HG03354 (cell line): ENCODE data around the gene ZNF592.

Experiments used
- ATAC-seq: cut with Tn5 transposase; IDR thresholded peaks from one replicate; pipeline ENCODE4 v1.9.1; 2021; ENCODE audit warnings: mild to moderate bottlenecking; ENCODE audit not compliant: unreplicated experiment, poor library complexity, severe bottlenecking

ZNF592 gene

DNA sequence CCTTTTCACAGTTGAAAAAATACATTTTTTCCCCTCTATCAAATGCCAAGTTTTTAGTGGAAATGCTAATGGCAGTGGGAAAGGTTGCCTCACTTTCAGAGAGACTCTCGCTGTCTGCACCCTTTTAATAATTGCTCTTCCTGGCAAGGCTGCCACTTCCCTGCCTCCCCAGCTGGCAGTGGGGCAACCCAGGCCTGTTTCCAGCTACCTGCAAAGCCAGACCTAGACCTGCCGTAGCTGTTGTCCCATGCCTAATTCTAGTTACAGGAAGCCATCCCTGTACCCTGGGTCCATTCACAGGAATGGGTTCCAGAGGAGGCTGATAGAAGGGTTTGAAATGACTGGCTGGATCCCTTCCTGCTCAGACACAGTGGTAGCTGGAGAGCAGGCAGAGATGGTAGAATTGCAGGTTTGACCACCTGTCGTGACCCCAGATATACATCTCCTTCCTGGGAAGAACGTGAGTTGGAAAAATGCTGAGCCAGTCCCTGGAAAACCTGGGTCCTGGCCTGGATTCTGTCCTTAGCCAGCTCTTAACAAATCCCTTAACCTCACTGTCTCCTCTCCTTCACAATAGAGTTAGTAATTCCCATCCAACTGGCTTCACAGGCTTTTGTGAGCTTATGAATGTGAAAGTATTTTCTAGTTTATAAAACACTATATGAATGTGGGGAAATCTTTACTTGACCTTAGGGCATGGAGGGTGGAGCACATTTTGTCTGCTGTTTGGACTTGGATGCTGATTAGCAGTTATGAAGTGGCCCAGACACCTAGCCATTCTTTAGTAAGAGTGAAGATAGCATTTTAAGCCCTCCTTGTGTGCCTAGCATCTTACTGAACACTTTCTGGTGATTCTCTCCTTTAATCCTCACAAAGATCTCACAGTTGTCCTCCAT, 55.9 kb downstream of the ZNF592 start:
- no peak for ATAC-seq

GRCh38 chr15:84805221-84805620, 56.8 kb downstream of the ZNF592 start:
- ATAC-seq, result no peak

DNA sequence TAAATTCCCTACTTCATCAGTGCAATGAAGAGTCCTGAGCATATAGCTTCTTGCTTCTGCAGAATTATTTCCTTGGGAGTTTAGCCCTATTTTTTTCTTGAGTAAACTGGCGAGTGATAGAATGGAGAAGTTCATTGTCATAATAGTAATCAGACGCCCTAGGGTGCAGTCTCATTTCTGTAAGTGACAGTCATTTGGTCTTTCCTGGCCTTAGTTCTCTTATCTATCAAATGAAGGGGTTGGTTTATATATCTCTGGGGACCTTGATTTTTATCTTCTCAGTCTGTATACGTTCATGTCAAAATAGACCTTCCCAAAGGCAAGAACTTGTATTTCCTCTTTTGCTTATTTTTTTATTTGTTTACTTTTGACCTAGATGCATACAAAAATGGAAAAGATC, 58.8 kb downstream of the ZNF592 start:
- ATAC-seq, result no peak

- no peak for ATAC-seq
Observed at GRCh38 chr15:84810073-84810840, 61.9 kb downstream of the ZNF592 start.

- no peak for ATAC-seq
Observed at GRCh38 chr15:84811151-84811550, 62.8 kb downstream of the ZNF592 start.

DNA sequence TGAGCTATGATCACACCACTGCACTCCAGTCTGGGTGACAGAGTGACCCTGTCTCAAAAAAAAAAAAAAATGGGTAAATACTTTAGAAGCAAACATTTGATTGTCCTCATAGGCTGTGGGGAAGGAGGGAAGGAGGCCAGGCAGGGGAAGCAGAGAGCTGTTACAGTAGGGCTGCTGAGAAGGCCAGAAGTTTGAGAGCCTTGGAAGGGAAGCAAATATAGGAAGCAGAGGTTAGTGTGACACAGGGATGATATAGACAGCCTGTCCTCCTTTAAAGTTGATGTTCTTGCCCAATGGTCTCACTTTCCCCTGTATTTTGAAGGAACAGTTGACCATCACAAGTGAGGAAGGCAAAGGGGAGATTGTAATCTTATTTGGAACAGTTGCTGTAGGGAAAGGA, 63.4 kb downstream of the ZNF592 start:
- ATAC-seq, result no peak

DNA sequence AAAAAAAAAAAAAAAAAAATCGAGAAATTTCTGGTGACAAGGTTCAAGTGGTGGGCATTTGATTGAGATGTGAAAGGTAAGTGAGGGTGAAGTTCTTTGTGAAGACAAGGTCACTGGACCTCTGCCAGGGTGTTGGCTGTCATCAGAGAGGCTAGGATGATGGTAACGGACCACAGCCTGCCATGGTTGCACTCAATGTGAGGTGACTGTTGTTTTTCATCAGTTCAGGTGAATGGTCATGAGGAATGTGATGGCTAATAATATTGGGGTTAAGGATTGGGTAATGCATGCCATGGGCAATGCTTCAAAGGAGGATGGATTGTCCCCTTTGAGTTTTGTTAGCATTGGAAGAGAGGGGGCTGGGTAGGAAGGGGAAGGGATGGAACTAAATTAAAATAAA, 64.5 kb downstream of the ZNF592 start:
- no peak for ATAC-seq

DNA sequence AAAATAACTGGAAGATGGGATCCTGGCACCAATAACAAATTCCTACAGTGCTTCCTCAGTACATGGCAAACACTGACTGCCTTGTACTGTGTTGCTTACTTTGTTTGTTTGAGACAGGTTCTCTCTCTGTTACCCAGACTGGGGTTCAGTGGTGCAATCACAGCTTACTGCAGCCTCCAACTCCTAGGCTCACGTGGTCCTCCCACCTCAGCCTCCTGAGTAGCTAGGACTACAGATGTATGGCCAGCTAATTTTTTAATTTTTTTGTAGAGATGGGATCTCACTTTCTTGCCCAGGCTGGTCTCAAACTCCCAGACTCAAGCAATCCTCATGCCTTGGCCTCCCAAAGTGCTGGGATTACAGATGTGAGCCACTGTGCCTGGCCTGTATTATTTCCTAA, 65.0 kb downstream of the ZNF592 start:
- no peak for ATAC-seq

- ATAC-seq, result no peak
Observed at GRCh38 chr15:84813931-84814330, 65.5 kb downstream of the ZNF592 start.

- ATAC-seq, result no peak
Observed at GRCh38 chr15:84814916-84815315, 66.5 kb downstream of the ZNF592 start.

DNA sequence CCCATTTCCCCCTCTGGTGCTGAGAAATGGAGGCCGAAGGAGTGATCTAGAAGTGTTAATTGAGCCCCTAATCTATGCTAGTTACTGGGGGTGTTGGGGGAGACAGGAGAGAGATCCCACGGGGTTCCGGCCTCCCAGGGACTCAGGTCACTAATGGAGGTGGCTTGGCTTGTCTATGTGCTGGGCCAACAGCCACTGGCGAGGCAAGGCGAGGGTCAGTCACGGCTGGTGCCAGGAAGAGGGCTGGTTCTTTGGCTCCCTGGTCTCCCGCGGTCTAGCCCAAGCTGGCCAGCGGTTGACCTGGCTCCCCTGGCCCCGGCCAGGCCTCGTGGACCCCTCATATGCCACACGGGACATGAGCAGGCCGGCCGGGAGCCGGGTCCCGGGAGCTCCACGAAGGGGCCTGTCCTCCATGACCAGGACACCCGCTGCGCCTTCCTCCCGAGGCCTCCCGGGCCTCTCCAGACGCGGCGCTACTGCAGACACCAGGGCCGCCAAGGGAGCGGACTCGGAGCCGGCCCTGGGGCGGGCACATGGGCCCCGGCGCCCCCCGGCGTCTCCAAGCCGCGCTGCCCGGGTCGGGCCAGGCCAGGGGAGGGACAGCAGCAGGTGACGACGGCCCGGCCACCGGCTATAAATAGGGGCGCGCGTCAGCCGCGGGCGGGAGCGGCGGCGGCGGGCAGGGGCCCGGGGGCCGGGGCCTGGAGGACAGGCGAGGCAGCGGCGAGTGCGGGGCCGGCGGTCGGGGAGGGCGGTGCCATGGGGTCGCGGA, 68.5 kb downstream of the ZNF592 start, which contains the start of gene ALPK3:
Gene ALPK3, plus strand, starts transcription at position 663 of the 772 bp plus-strand sequence. Its CDS starts 97 bp downstream, at position 760.
- ATAC-seq, result no peak

- no peak for ATAC-seq
Observed at GRCh38 chr15:84817466-84818081, 69.2 kb downstream of the ZNF592 start.

DNA sequence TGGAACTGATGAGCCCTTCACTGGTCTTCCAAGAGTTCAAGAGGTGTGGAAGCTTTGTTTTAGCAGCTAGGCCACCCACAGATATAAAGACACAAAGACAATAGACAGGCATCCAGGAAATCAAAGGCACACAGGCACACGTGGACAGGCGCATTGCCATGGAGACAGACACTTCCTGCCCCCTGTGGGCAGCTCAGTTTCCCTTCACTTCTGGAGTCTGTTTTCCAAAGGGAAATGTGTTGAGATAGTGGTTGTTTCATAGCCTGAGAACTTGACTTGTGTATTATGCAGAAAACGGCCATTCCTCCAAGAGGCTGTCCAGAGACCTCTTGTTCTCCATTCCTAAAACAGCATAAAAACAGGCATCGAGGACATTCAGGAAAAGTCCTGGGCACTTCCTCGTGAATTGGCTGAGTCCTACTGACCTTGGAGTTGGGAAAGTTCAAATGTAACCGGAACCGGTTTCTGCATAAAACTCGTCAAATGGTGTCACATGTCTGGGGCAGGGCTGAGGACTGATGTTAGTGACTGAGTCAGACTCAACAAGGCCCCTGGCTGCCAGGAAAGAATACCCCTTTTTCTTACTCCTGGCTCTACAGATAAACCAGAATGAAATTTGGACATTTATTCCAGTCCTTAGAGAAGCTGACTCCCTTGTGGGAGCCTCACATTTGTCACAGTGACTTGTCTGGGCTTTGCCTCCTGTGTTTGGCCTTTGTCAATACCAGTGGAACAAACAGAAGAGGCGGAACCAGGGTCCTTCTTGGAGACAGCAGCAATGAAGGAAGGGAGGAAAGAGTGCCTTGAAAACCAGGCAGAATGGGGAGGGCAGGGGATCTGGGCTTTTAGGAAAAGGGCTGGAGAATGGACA, 70.1 kb downstream of the ZNF592 start:
- ATAC-seq, result no peak

- ATAC-seq, result no peak
Observed at GRCh38 chr15:84819291-84819768, 70.9 kb downstream of the ZNF592 start.

DNA sequence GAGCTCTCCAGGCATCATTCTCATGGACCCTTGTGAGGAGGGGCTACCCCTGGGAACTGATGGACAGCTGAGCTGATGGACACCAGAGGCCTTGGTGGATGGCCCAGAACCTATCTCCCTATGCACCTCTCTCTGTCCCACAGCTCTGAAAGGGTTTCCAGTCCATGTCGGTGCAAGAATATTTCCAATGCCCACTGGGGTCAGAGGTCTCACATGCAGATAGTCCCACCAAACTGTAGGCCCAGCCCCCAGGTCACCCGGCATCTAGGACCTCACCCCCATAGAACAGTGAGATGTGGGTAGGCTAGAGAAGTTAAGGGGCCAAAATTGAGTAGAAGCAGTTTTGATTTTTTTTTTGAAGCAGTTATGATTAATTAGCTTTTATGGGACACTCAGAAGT, 71.4 kb downstream of the ZNF592 start:
- ATAC-seq, result no peak

DNA sequence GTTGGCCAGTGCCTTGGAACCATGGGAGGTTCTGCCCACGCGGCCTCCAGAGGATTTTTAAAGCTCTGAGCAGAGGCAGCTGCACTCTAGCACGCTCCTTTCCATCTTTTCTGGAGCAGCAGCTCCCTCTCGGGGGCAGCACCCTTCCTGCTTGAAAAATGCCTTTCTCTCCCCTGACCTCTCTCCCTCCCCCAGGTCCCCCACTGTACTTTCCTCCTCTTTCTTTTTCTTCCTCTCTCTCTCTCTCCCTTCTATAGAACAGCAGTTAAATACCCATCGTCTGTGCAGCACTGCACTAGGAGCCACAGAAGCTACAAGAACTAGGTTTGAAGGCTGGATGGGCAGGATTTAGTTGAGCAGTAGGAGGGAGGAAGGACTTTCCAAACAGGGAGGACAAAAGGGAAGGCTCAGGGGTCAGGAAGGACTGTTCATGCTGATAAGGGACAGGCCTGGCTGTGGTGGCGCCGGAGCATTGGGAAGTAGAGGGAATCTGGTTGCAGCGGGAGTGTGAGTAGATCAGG, 73.2 kb downstream of the ZNF592 start:
- no peak for ATAC-seq

DNA sequence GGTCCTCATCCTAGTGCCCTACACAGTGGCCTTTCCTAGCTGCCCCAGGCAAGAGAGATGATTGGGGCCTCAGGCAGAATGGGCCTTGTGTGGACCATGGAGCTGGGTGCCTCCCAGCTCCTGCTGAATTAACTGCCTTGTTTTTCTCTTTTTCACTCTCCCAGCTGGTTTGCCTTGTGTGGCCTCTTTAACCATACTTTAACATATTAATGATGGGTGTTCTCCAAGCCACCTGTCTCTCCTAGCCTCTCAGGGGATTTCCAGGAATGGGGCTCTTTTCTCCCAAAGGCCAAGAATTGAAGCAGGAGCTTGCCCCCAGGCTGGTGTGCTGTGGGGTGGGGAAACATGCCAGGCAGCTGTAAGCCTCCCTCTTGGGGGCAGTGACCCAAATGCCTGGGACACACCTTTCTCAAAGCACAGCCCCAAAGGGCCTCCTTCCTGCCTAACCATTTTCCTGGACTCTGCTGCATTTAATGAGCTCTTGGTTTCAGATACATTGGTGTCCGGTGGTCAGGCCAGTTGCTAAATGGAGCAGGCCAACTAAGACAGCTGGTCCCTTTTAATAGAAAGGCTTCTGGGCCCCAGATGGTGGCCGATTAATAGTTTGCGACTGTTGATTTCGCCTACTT, 74.4 kb downstream of the ZNF592 start:
- ATAC-seq, result no peak

DNA sequence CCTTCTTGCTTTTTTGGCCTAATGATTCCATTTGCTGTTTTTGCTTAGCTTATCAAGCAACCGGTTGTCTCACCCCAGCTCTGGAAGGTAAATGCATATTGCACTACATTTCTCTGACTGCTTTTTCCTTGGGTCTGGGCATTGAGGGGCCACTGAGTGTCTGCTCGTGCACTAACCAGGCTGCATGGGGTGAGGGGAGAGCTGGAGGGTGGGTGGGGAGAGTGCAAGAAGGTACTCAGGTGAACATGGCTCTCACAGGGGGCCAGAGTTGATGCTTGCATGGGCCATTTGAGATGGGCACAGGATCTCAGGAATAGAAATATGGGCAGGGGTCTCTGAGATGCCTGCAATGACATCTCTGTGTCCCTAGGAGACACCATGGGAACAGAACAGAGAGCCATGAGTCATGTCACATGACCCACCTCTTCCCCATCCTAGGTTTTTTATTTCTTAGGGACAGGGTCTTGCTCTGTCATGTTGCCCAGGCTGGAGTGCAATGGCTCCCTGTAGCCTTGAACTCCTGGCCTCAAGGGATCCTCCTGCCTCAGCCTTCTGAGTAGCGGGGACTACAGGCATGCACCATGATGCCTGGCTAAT, 75.0 kb downstream of the ZNF592 start:
- ATAC-seq, result no peak
